Fibroblast of lung (primary cell): Measurements from ENCODE around the gene NT5C1B. TPM values are rescaled to one million over a fixed set of nuclear protein-coding genes. Genes with fewer than 3 reads are reported as not detected.

Experiments used
- DNase-seq, 2 donors: peaks; one replicate each; pipeline versions ENCODE4 v3.0.0 to v3.0.0-alpha.2; 2010; ENCODE audit warnings: low read depth in 2 of 2
- H2AFZ ChIP-seq: 2 replicates; pipeline ENCODE4 v1.5.1; 2012; ENCODE audit warnings: low read length, control low read depth, inconsistent platforms
- H3K27ac ChIP-seq: 2 replicates; pipeline ENCODE4 v1.5.1; 2011; ENCODE audit warnings: low read length, control low read depth; ENCODE audit not compliant: insufficient read depth
- H3K27me3 ChIP-seq: 2 replicates; pipeline ENCODE4 v1.5.1; 2011; ENCODE audit warnings: mild to moderate bottlenecking, low read length; ENCODE audit not compliant: control insufficient read depth, insufficient read depth
- H3K36me3 ChIP-seq: 2 replicates; pipeline ENCODE4 v1.5.1; 2011; ENCODE audit warnings: low read length; ENCODE audit not compliant: control insufficient read depth, insufficient read depth
- H3K4me1 ChIP-seq: 2 replicates; pipeline ENCODE4 v1.5.1; 2011; ENCODE audit warnings: low read length; ENCODE audit not compliant: control insufficient read depth, insufficient read depth; ENCODE audit errors: extremely low read depth
- H3K4me2 ChIP-seq: 2 replicates; pipeline ENCODE4 v1.5.1; 2011; ENCODE audit warnings: low read length, control low read depth; ENCODE audit not compliant: insufficient read depth; ENCODE audit errors: extremely low read depth
- H3K4me3 ChIP-seq, 4 experiments: fragments of 200-600 bp in 1 of 4; sonication (generic) in 1 of 4; replicated peaks in 1 of 4; 2 replicates each; pipeline ENCODE4 v1.5.1; 2011 to 2016; ENCODE audit warnings: low read length in 4 of 4, low read depth in 3 of 4, mild to moderate bottlenecking in 3 of 4, control low read depth in 2 of 4, inconsistent platforms in 1 of 4, mixed read lengths in 1 of 4; ENCODE audit not compliant: insufficient read depth in 1 of 4; ENCODE audit errors: control extremely low read depth in 1 of 4
- H3K79me2 ChIP-seq: 2 replicates; pipeline ENCODE4 v1.5.1; 2012; ENCODE audit warnings: mild to moderate bottlenecking, low read length, inconsistent platforms; ENCODE audit not compliant: control insufficient read depth, insufficient read depth
- H3K9ac ChIP-seq: 2 replicates; pipeline ENCODE4 v1.5.1; 2011; ENCODE audit warnings: mild to moderate bottlenecking, low read length, control low read depth; ENCODE audit not compliant: insufficient read depth
- H3K9me3 ChIP-seq: 2 replicates; pipeline ENCODE4 v1.5.1; 2012; ENCODE audit warnings: low read depth, low read length; ENCODE audit not compliant: control insufficient read depth, insufficient read depth
- H4K20me1 ChIP-seq: 2 replicates; pipeline ENCODE4 v1.5.1; 2011; ENCODE audit warnings: low read length; ENCODE audit not compliant: control insufficient read depth, insufficient read depth; ENCODE audit errors: extremely low read depth
- CTCF ChIP-seq, 2 donors: IDR thresholded peaks in 1 of 2; conservative IDR thresholded peaks in 1 of 2; 1 replicate in 1 of 2; 2 replicates in 1 of 2; pipeline ENCODE4 v1.5.1; 2011 to 2012; ENCODE audit warnings: low read length in 2 of 2, control low read depth in 1 of 2, inconsistent platforms in 1 of 2, low read depth in 1 of 2, mild to moderate bottlenecking in 1 of 2
- EZH2 ChIP-seq: IDR thresholded peaks from 2 replicates; pipeline ENCODE4 v1.5.1; 2012; ENCODE audit warnings: low read length, control low read depth, mild to moderate bottlenecking; ENCODE audit errors: missing control alignments
- polyA plus RNA-seq, 2 donors: library from polyadenylated mRNA; depleted of rRNA in 1 of 2; stranded (reverse) in 1 of 2; unstranded in 1 of 2; fragments of >200 nt; gene quantifications; 2 replicates each; pipeline ENCODE4 v1.2.1, GENCODE V29; 2011 to 2012; ENCODE audit warnings: missing spikeins in 1 of 2
- total RNA-seq: library from RNA; depleted of rRNA; stranded (reverse); fragments of >200 nt; gene quantifications from 2 replicates; pipeline ENCODE4 v1.2.1, GENCODE V29; 2014

NT5C1B gene
- total and polyA plus RNA-seq, 2 donors (not counting 1 experiment from before 2014, with no cell fraction given), result not detected

- TF ChIP-seq CTCF (conservative IDR thresholded peaks at IDR 0.05 in 1 of 2, IDR thresholded peaks at IDR 0.05 in 1 of 2; ENCODE audit: low read depth in 1 of 2, low read length in 2 of 2) (no peak), EZH2 (no peak)
- H4K20me1 ChIP-seq, result no peaks in the 10 kb centered on the region
- no peak overlapping the region for H2AFZ ChIP-seq
- DNase-seq, result peak in 1 of 2 donors; percentile 3
- no peak overlapping the region for H3K9ac ChIP-seq
- peaks cover 9% of the 10 kb centered on the region for H3K4me1 ChIP-seq
- no peak overlapping the region for H3K4me3 ChIP-seq
- no peaks in the 10 kb centered on the region for H3K9me3 ChIP-seq
- no peak overlapping the region for H3K4me2 ChIP-seq
- no peaks in the 10 kb centered on the region for H3K79me2 ChIP-seq
- no peaks in the 10 kb centered on the region for H3K36me3 ChIP-seq
- H3K27me3 ChIP-seq, result no peaks in the 10 kb centered on the region
- no peak overlapping the region for H3K27ac ChIP-seq
Observed at GRCh38 chr2:18514526-18515461, 74.6 kb downstream of the NT5C1B start.

Other genes with a start within 250 kb of the NT5C1B start
- 26.6 and 26.7 TPM in 2 replicates for gene RDH14, start 28.9 kb downstream of the NT5C1B start, total RNA-seq
- 17.6 and 28.6 TPM in 2 replicates for gene RDH14, start 28.9 kb downstream of the NT5C1B start, polyA plus RNA-seq